ENCODE results near the gene ATAD5. TPM values are rescaled to one million over a fixed set of nuclear protein-coding genes. Genes with fewer than 3 reads are reported as not detected.

The ATAD5 gene
- polyA plus RNA-seq, 1 of the 3 experiments (the other 2 are of a cell fraction) = 0.66 TPM

GRCh38 chr17:30924341-30924740 lies 92.6 kb downstream of the ATAD5 start:
- DNase-seq = no peak
- Histone ChIP-seq H3K4me2 (no peak overlapping the region), H4K20me1 (ENCODE audit: insufficient read depth) (no peaks in the 10 kb centered on the region), H3K79me2 (ENCODE audit: insufficient read depth) (no peaks in the 10 kb centered on the region), H3K4me1 (ENCODE audit: control insufficient read depth in 1 of 2, insufficient read depth in 2 of 2, low read depth in 1 of 2, low read length in 1 of 2) (peaks cover 0 to 5% of the 10 kb centered on the region in 2 experiments; a peak in 1 of 4 replicates), H3K27ac (ENCODE audit: low read depth in 2 of 2, low read length in 1 of 2) (no peak overlapping the region), H3F3A (replicated peaks; ENCODE audit: insufficient read depth) (peaks cover 3% of the 10 kb centered on the region), H3K9me3 (no peaks in the 10 kb centered on the region), H3K9me2 (no peaks in the 10 kb centered on the region), H3K4me3 (ENCODE audit: low read depth in 2 of 2, low read length in 1 of 2) (no peak overlapping the region), H3K36me3 (replicated peaks in 1 of 2; ENCODE audit: control insufficient read depth in 1 of 2, insufficient read depth in 2 of 2, low read length in 1 of 2) (no peaks in the 10 kb centered on the region), H3K9ac (no peak overlapping the region), H3K27me3 (ENCODE audit: insufficient read depth) (peaks cover 38% of the 10 kb centered on the region), H2AFZ (ENCODE audit: low read depth) (no peak overlapping the region)
- ChIA-PET CTCF (interaction anchor here (1.1 kb wide), 1 partner anchor 14 kb away, joined by 4 read pairs; no protein-coding TSS in a partner anchor), POLR2A (no interaction called here)
- TF ChIP-seq RAD21 (IDR thresholded peaks at IDR 0.05; ENCODE audit: low read length) (no peak), USF2 (IDR thresholded peaks at IDR 0.05; ENCODE audit: borderline replicate concordance, low read depth, low read length) (no peak)
- WGBS (ENCODE audit: low lambda C conversion rate) = 30% methylated on average over 2 of the region's 2 CpGs

GRCh38 chr17:30926516-30926915 lies 94.8 kb downstream of the ATAD5 start:
- CTCF ChIA-PET = interaction anchor here (0.6 kb wide), 1 partner anchor 17 kb away, joined by 3 read pairs; no protein-coding TSS in a partner anchor
- DNase-seq = no peak

More at GRCh38 chr17:30926516-30926915, 94.8 kb downstream of the ATAD5 start:
- Histone ChIP-seq H2AFZ (ENCODE audit: low read depth) (no peak overlapping the region), H3K9me2 (no peaks in the 10 kb centered on the region), H3K27ac (ENCODE audit: low read depth in 2 of 2, low read length in 1 of 2) (no peak overlapping the region), H3K4me2 (no peak overlapping the region), H3K4me1 (ENCODE audit: control insufficient read depth in 1 of 2, insufficient read depth in 2 of 2, low read depth in 1 of 2, low read length in 1 of 2) (peaks cover 0 to 5% of the 10 kb centered on the region in 2 experiments; a peak in 1 of 4 replicates), H3K79me2 (ENCODE audit: insufficient read depth) (no peaks in the 10 kb centered on the region), H4K20me1 (ENCODE audit: insufficient read depth) (no peaks in the 10 kb centered on the region), H3K9me3 (no peaks in the 10 kb centered on the region), H3F3A (replicated peaks; ENCODE audit: insufficient read depth) (peaks cover 3% of the 10 kb centered on the region), H3K4me3 (ENCODE audit: low read depth in 2 of 2, low read length in 1 of 2) (no peak overlapping the region), H3K9ac (no peak overlapping the region), H3K27me3 (ENCODE audit: insufficient read depth) (peaks cover 38% of the 10 kb centered on the region), H3K36me3 (replicated peaks in 1 of 2; ENCODE audit: control insufficient read depth in 1 of 2, insufficient read depth in 2 of 2, low read length in 1 of 2) (no peaks in the 10 kb centered on the region)
- WGBS (ENCODE audit: low lambda C conversion rate) = 68% methylated on average over 6 of the region's 6 CpGs
- TF ChIP-seq CHD2 (IDR thresholded peaks at IDR 0.05; ENCODE audit: low read length, partially characterized antibody) (no peak), JUND (IDR thresholded peaks at IDR 0.05) (no peak), REST (IDR thresholded peaks at IDR 0.05; ENCODE audit: low read depth, low read length) (no peak), EZH2phosphoT487 (IDR thresholded peaks at IDR 0.05; ENCODE audit: borderline replicate concordance, low read depth) (no peak), TCF12 (IDR thresholded peaks at IDR 0.05) (no peak), RAD21 (IDR thresholded peaks at IDR 0.05; ENCODE audit: low read length) (no peak), GABPA (IDR thresholded peaks at IDR 0.05; ENCODE audit: low read depth) (no peak), MAX (IDR thresholded peaks at IDR 0.05; ENCODE audit: low read depth) (no peak), TAF1 (IDR thresholded peaks at IDR 0.05; ENCODE audit: borderline replicate concordance, low read depth, low read length) (no peak), FOSL2 (IDR thresholded peaks at IDR 0.05; ENCODE audit: borderline replicate concordance, low read depth) (no peak), RFX5 (IDR thresholded peaks at IDR 0.05; ENCODE audit: low read length) (no peak), FOXJ3 (CRISPR knock-in tag; IDR thresholded peaks at IDR 0.05) (no peak), CTCF (IDR thresholded peaks at IDR 0.05) (no peak), IRF3 (IDR thresholded peaks at IDR 0.05; ENCODE audit: low read depth, low read length) (no peak), NFIC (IDR thresholded peaks at IDR 0.05; ENCODE audit: borderline replicate concordance) (no peak), MXI1 (IDR thresholded peaks at IDR 0.05; ENCODE audit: low read depth, low read length) (no peak), SMC3 (IDR thresholded peaks at IDR 0.05; ENCODE audit: low read depth, low read length) (no peak), NRF1 (IDR thresholded peaks at IDR 0.05; ENCODE audit: low read depth, low read length) (no peak)
- POLR2A ChIA-PET = no interaction called here

Measured in SK-N-SH (cell line).